Measurements from ENCODE around the gene CYP2W1.

Gene CYP2W1

GRCh38 chr7:1027242-1028043 lies 44.5 kb downstream of the CYP2W1 start:
- Histone ChIP-seq H3K4me3 (replicated peaks; ENCODE audit: insufficient read depth, low read length) (peak overlapping the region; percentile 62), H3K27me3 (ENCODE audit: insufficient read depth, poor library complexity, severe bottlenecking) (no peaks in the 10 kb centered on the region), H3K27ac (replicated peaks) (peak overlapping the region; percentile 56)
- no peak; the same call in 1 of the 2 replicates for TF ChIP-seq GABPA (IDR thresholded peaks at IDR 0.05; ENCODE audit: low read depth)
- no peak for TF ChIP-seq POLR2AphosphoS5 (IDR thresholded peaks at IDR 0.05; ENCODE audit: low read depth)
- no peak for TF ChIP-seq REST (IDR thresholded peaks at IDR 0.05; ENCODE audit: insufficient replicate concordance, low read depth)
- TF ChIP-seq CTCF (IDR thresholded peaks at IDR 0.05; ENCODE audit: insufficient read depth, low read length) = no peak
- TF ChIP-seq SPI1 (IDR thresholded peaks at IDR 0.05; ENCODE audit: borderline replicate concordance, low read depth) = no peak
- DNase-seq (ENCODE audit: low read depth in 1 of 2, low spot score in 1 of 2) = no peak

GRCh38 chr7:1028044-1028770 lies 45.2 kb downstream of the CYP2W1 start:
- no peaks in the 10 kb centered on the region for H3K27me3 ChIP-seq (ENCODE audit: insufficient read depth, poor library complexity, severe bottlenecking)
- TF ChIP-seq REST (IDR thresholded peaks at IDR 0.05; ENCODE audit: insufficient replicate concordance, low read depth) (no peak), POLR2AphosphoS5 (IDR thresholded peaks at IDR 0.05; ENCODE audit: low read depth) (peak; percentile 10; the same call in 1 of the 2 replicates), SPI1 (IDR thresholded peaks at IDR 0.05; ENCODE audit: borderline replicate concordance, low read depth) (no peak)
- DNase-seq (ENCODE audit: low read depth in 1 of 2, low spot score in 1 of 2) = peak; percentile 77 to 84
- peak overlapping the region; percentile 85 for H3K27ac ChIP-seq (replicated peaks)
- peak overlapping the region; percentile 62 for H3K4me3 ChIP-seq (replicated peaks; ENCODE audit: insufficient read depth, low read length)

- no peak for TF ChIP-seq CTCF (IDR thresholded peaks at IDR 0.05; ENCODE audit: insufficient read depth, low read length)
- TF ChIP-seq POLR2AphosphoS5 (IDR thresholded peaks at IDR 0.05; ENCODE audit: low read depth) = peak; percentile 54
- peak; percentile 78 to 93 for DNase-seq (ENCODE audit: low read depth in 1 of 2, low spot score in 1 of 2)
Observed at GRCh38 chr7:1028775-1029636, 46.0 kb downstream of the CYP2W1 start.

More at GRCh38 chr7:1028775-1029636, 46.0 kb downstream of the CYP2W1 start:
- peak overlapping the region; percentile 85 for H3K27ac ChIP-seq (replicated peaks)
- peak overlapping the region; percentile 62 for H3K4me3 ChIP-seq (replicated peaks; ENCODE audit: insufficient read depth, low read length)
- no peaks in the 10 kb centered on the region for H3K27me3 ChIP-seq (ENCODE audit: insufficient read depth, poor library complexity, severe bottlenecking)
